Amniotic epithelial cell (primary cell): ENCODE measurements around the gene MFN2.
"Not testable (repeated sequence)": the region's sequence is repeated elsewhere in the genome, so short reads cannot be mapped to it uniquely, and the experiment has no call there.

Source experiments
- DNase-seq: peaks from one replicate; pipeline ENCODE4 v3.0.0-alpha.2; 2010; ENCODE audit warnings: low read depth

The MFN2 gene

GRCh38 chr1:12022036-12022435 lies 41.8 kb downstream of the MFN2 start:
- DNase-seq = no peak

- DNase-seq = no peak
These were observed 46.3 kb downstream of the MFN2 start for GRCh38 chr1:12026586-12026985.

- no peak for DNase-seq
These were observed 48.0 kb downstream of the MFN2 start for GRCh38 chr1:12028248-12028647.

GRCh38 chr1:12028957-12029511 lies 48.8 kb downstream of the MFN2 start:
- no peak for DNase-seq

GRCh38 chr1:12029720-12030339 lies 49.6 kb downstream of the MFN2 start:
- DNase-seq = no peak

- no peak for DNase-seq
These were observed 51.1 kb downstream of the MFN2 start for GRCh38 chr1:12031039-12031980.

GRCh38 chr1:12032161-12032621 lies 51.9 kb downstream of the MFN2 start:
- peak; percentile 79 for DNase-seq

GRCh38 chr1:12033441-12033840 lies 53.2 kb downstream of the MFN2 start:
- peak; percentile 93 for DNase-seq

- DNase-seq = peak; percentile 91
These were observed 54.1 kb downstream of the MFN2 start for GRCh38 chr1:12034381-12034801.

- peak; percentile 41 for DNase-seq
These were observed 55.1 kb downstream of the MFN2 start for GRCh38 chr1:12035312-12035711.

- peak; percentile 58 for DNase-seq
These were observed 57.5 kb downstream of the MFN2 start for GRCh38 chr1:12037486-12038355.

GRCh38 chr1:12038356-12039163 lies 58.3 kb downstream of the MFN2 start:
- DNase-seq = peak; percentile 85

- no peak for DNase-seq
These were observed 58.9 kb downstream of the MFN2 start for GRCh38 chr1:12039164-12039525.

GRCh38 chr1:12039824-12040456 lies 59.7 kb downstream of the MFN2 start:
- DNase-seq = not testable (repeated sequence)

- DNase-seq = peak; percentile 85
These were observed 60.3 kb downstream of the MFN2 start for GRCh38 chr1:12040457-12041051.

- peak; percentile 45 for DNase-seq
These were observed 64.1 kb downstream of the MFN2 start for GRCh38 chr1:12044187-12044877.

GRCh38 chr1:12046749-12047119 lies 66.5 kb downstream of the MFN2 start:
- DNase-seq = no peak

GRCh38 chr1:12047120-12047876 lies 67.1 kb downstream of the MFN2 start:
- peak; percentile 75 for DNase-seq

GRCh38 chr1:12048372-12048771 lies 68.1 kb downstream of the MFN2 start:
- DNase-seq = no peak
